NCI-H2196 treated with DMSO at 0.1 percent for 48 hours (cell line): Measurements from ENCODE around the gene SERPINB7.
"Not testable (repeated sequence)": the region's sequence is repeated elsewhere in the genome, so short reads cannot be mapped to it uniquely, and the experiment has no call there.

Experiments
- DNase-seq: peaks from one replicate; lab custom pipeline; 2025; ENCODE audit not compliant: unreplicated experiment; lab: John Stamatoyannopoulos, UW

Gene SERPINB7

GRCh38 chr18:63775166-63775730 lies at the start of gene SERPINB7:
Gene SERPINB7, plus strand, starts transcription at chr18:63775418. Its CDS starts 6,955 bp downstream, at chr18:63782373.
- DNase-seq = no peak

- no peak for DNase-seq
Observed at GRCh38 chr18:63725682-63726480, 49.3 kb upstream of the SERPINB7 start.

- no peak for DNase-seq
Observed at GRCh38 chr18:63730773-63731172, 44.4 kb upstream of the SERPINB7 start.

- no peak for DNase-seq
Observed at GRCh38 chr18:63731215-63731614, 44.0 kb upstream of the SERPINB7 start.

GRCh38 chr18:63736876-63737275 lies 38.3 kb upstream of the SERPINB7 start:
- DNase-seq = no peak

GRCh38 chr18:63741769-63742168 lies 33.4 kb upstream of the SERPINB7 start:
- no peak for DNase-seq

- DNase-seq = no peak
Observed at GRCh38 chr18:63747006-63747405, 28.2 kb upstream of the SERPINB7 start.

- DNase-seq = no peak
Observed at GRCh38 chr18:63749489-63749888, 25.7 kb upstream of the SERPINB7 start.

- DNase-seq = no peak
Observed at GRCh38 chr18:63752636-63753035, 22.6 kb upstream of the SERPINB7 start.

- DNase-seq = no peak
Observed at GRCh38 chr18:63753676-63754075, 21.5 kb upstream of the SERPINB7 start.

GRCh38 chr18:63757541-63757940 lies 17.7 kb upstream of the SERPINB7 start:
- DNase-seq = no peak

- DNase-seq = no peak
Observed at GRCh38 chr18:63758615-63759240, 16.5 kb upstream of the SERPINB7 start.

- DNase-seq = not testable (repeated sequence)
Observed at GRCh38 chr18:63759786-63760185, 15.4 kb upstream of the SERPINB7 start.

- no peak for DNase-seq
Observed at GRCh38 chr18:63762518-63762917, 12.7 kb upstream of the SERPINB7 start.

GRCh38 chr18:63763831-63764600 lies 11.2 kb upstream of the SERPINB7 start:
- no peak for DNase-seq

- no peak for DNase-seq
Observed at GRCh38 chr18:63765837-63766236, 9.4 kb upstream of the SERPINB7 start.

GRCh38 chr18:63773551-63773950 lies 1.7 kb upstream of the SERPINB7 start:
- no peak for DNase-seq

- no peak for DNase-seq
Observed at GRCh38 chr18:63774511-63774910, 707 bp upstream of the SERPINB7 start.

- no peak for DNase-seq
Observed at GRCh38 chr18:63779386-63779785, 4.2 kb downstream of the SERPINB7 start.

- DNase-seq = no peak
Observed at GRCh38 chr18:63783394-63783793, 8.2 kb downstream of the SERPINB7 start.

GRCh38 chr18:63784787-63785452 lies 9.7 kb downstream of the SERPINB7 start:
- no peak for DNase-seq
